GM21723 (cell line): ENCODE measurements around the gene FAR2.
A peak's percentile ranks its signal among the peaks of the same experiment; 100 is the strongest.
"Not testable (repeated sequence)": the region's sequence is repeated elsewhere in the genome, so short reads cannot be mapped to it uniquely, and the experiment has no call there.

Experiments
- ATAC-seq: cut with Tn5 transposase; IDR thresholded peaks from one replicate; pipeline ENCODE4 v1.9.1; 2021; ENCODE audit warnings: mild to moderate bottlenecking, moderate library complexity; ENCODE audit not compliant: unreplicated experiment

FAR2 gene

DNA sequence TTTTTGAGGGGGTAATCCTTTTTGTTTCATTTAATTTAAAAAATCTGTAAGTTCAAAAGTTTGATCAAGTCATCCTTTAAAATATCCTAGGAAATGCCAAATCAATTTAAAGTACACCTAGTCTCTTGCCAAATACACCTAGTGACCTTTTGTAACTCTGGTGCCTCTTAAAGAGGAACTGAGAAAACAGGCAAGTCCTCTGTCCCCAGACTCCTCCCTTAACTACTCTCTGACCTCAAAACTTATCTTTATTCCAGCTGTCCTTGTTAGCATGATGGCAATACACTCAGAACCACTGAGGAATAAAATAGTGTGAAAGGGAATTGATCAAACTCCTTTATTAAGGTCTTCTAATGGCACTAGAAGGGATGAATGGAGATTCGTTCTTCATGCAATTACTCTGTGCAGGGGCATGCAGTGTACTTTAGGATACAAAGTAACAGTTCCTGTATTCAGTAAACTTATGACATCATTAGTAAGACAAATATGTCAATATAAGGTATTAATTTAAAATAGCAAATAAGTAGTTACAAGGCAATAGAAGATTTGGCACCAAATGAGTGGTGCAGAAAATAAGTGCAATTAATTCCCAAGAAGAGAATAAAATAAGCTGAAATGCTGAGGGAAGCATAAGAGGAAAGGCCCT, 3.3 kb downstream of the FAR2 start:
- ATAC-seq, result peak; percentile 90

DNA sequence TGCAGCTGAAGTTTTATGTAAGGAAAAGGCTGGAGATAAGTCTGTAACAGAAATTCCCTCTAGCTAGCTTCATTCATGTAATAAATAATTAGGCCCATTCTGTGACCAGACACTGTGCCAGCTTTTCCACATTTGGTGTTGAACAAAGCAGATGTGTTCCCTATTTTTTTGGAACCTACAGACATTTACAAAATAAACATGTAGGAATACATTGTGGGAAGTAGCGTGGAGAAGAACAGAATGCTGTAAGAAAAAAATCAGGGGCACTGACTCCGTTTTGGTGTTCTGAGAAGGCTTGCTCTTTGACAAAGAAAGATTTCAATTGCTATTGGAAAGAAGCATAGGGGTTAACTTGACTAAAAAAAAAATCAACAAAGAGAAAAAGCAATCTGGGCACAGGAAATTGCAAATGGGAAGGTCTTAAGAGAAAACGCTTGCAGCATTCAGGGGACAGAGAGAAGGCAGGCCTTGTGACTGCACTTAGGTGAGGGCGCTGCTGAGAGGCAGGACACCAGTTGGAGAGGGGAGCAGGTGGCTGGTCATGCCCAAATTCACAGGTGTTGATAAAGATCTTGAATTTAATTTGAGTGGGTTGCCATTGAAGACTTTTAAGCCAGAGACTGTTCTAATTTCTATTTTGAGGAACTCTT, 4.0 kb downstream of the FAR2 start:
- no peak for ATAC-seq

DNA sequence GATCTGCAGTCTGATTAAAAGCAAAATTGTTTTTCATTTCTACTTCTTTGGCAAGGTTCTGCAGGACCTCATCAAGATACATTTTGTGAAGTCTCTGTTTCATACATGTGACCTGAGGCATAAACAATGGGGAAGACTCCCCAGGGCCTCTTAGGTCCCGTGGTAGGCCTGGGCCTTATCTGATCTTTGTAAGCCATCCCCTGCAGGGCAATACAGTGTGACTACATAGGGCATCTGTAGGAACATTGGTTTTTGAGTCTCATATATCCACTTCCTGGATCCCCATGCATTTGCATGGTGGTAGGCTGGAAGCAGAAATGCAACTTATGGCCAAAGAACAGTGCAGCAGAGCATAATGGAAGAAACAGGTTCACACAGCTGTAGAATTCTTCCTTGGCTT, 6.0 kb downstream of the FAR2 start:
- ATAC-seq, result peak; percentile 40

DNA sequence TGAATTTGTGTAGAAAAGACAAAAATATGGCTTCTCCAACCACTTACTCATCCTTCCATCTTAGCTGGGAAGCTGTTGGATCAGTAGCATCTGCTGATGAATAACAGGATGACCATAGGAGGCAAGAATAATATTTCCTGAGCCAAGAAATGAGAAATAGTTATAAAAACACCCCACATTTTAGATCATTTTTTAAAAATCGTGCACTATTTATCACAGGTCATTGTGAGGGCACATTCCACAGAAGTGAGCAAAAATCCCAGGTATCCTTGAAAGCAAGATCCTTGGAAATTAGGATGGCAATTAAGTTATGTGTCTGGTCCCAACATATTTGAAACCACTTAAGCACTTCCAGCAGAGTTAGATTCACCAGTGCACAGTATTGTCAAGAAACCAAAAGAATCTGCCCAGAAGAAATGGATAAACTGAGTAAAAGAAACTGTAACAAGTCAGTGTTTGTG, 8.4 kb downstream of the FAR2 start:
- ATAC-seq, result no peak

DNA sequence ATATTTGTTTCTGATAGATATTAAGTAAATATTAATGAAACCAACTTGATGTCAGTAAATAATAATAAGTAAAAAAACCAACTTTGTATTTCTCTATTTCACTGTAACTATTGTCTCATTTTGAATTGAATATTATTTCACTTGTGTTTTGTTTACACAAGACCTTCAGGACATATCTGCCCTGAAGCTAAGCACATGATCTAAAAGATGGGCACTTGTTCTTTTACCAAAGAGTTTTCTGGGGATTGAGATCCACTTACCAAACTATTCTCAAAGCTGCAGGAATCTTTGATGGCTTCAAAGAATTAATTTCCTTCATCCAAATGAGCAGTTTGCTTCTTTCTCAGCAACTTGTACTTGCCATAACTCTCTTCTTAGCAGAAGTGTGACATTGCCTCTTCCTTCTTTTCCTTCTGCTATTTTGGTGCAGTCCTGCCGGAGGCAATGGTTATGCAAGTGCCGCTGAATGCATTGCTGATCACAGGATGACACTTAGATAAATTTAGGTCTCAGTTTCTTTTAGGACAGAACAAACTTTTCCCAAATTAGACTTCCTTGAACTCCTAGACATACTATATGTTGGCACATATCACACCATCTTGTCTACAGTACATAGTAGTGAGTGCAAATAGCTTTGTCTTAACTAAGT, 9.2 kb downstream of the FAR2 start:
- ATAC-seq, result no peak

DNA sequence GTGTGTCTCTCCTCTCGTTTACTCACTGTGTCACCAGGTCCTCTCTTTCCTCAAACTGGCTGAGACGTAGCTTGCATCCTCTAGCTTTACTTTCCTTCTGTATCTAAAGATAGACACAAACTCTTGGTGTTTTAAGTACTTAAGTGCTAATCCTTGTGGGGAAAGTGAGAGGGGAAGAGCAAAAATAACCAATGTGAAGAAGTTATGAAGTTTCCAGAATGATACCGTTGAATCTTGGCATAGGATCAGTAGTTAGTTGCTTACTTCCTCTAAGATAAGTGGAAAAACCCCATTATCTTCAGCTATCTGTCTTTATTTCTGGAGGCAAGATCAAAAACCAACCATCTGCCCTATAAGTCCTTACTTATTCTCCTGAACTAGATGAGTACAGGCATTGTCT, 10.6 kb downstream of the FAR2 start:
- no peak for ATAC-seq

DNA sequence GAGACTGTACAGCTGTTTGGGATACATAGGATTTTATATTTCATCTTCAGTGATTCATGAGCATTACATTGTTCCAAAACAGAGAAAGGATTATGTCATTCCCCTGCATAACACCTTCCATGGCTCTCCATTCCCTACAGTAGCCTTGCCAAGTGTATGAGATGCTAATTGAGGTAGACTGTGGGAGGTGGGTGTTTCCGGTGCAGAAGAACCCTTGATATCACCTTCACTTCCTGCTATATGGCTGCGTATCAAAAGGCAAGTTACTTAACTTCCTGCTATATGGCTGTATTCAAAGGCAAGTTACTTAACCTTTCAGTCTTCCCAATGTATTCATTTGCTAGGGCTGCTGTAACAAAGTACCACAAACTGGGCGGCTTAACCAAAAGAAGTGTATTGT, 11.2 kb downstream of the FAR2 start:
- ATAC-seq, result no peak

DNA sequence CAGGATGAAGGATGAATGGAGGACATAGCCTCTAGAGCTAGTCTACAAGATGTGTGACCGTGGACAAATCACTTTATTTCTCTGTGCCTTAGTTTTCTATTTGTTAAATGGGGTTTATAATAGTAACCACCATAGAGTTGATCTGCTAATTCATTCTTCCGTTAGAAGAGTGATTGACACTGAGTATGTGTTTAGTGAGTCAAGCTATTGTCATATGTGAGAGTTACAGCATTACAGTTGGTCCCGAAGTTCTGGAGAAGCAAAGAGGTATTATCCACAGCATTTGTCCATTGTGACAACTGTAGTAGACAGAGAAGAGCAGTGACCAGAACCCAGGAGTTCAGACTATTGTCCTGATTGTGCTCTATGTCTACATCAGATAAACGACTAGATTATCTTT, 14.1 kb downstream of the FAR2 start:
- no peak for ATAC-seq

DNA sequence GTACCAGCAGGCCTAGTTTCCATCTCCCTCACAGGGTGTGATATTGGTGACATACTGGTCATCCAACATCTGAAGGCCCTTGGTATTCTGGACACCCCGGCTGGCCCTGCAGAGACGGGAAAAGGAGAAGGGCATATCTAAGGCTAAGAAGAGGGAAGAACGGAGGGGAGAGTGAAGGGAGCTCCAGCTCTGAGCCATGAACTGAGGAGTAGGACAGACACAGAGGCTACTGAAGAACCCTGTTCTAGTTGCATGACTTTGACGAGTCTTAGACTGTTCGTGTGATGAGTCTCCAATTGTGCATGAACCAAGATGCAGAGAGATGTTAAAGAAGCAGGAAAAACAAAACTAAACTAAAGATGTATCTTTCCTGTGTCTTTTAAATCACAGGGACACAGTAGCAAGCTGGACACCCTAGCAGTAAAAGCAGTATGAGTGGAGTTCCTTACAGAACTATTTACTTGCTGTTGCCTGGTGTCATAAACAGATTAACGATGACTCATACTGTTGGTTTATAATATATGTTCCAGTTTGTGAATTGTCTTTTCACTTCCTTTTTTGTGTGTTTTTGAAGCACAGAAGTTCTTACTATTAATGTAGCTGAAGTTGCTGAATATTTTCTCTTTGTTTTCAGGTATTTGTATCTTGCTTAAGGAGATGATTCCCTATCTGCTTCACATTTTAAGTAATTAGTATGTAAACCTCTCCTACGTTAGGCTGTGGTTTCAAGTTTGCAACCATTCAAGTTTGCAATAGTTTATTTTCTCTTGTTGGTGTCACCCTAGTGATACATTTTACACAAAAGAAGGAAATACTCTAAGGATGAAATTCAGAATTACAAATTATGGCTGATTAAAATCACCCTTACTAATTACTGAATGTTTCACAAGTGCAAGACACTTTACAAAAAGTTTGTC, 15.7 kb downstream of the FAR2 start:
- ATAC-seq, result peak; percentile 100

DNA sequence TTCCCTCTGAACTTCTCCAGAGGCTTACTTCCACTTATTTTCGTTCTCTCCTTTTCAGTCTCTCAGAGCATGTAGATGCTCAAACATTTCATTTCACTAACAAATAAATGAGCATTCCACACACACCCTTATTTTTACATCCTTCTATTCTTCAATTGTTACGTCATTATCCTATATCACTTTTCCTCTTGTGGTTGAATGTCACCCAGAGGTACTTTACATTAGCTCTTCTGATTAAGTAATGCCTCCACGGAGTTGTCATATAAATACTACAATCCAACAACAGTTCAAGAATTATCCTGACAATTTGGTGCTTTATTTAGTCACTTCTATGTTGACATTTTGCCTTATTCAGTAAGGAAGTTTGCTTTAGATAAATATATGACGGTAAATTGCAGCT, 18.4 kb downstream of the FAR2 start:
- no peak for ATAC-seq

DNA sequence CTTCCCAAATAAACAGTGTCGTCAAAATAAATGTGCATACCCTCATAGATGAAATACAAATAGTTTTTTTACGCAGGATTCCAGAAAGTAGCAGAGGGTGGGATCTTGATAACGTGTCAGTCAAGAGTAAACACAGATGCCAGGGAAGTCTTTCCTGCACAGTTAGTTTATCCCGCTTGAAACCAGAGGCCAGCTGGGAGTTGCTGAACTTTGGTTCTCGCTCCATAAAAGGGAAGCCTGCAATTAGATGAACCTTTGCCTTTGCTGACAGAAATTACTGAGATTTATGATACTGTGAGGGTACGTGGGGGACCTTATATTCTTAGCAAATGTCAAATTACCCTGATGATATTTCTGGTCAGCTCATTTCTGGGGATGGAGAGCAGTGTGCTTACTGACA, 18.9 kb downstream of the FAR2 start:
- ATAC-seq, result no peak

DNA sequence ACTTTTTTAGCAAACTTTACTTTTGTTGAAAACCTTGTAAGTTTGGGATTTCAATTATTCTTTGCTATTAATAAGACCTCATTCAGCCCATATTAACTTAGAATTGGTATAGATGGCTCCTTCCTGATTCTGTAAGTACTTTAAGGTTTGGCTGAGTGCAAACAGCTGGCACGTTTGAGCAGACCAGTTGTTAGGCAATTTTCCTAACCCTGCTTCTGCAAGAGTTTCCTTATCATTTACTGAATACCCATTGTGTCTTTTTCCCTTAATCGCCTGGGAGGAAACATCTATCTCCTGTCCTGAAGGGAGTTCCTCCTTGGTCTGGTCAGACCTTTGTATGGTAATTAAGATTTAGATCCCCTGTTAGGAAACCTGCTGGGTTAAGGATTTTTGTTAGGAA, 20.9 kb downstream of the FAR2 start:
- not testable (repeated sequence) for ATAC-seq

DNA sequence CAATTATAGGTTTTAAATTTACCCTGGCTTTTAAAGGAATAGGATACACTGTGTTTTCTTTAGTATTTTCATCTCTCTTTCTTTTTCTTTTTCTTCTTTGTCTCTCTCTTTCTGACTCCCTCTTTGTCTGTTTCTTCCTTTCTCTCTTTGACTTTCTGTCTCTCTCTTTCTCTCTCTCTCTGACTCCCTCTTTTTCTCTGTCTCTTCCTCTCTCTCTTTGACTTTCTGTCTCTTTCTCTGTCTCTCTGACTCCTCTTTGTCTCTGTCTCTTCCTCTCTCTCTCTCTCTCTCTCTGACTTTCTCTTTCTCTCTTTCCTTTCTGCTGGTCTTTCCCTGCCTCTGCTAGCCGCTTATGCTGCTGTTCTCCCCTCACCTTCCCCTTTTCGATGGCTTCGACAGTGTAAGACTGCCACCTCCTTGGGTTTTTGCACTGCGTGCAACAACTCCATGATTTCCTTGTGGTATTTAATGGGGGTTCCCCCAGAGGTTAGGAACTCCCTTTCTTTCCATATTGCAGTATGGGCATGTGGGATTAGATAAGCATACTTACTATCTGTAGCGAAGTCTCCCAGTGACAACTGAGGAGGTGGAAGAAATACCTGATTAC, 21.5 kb downstream of the FAR2 start:
- ATAC-seq, result not testable (repeated sequence)

DNA sequence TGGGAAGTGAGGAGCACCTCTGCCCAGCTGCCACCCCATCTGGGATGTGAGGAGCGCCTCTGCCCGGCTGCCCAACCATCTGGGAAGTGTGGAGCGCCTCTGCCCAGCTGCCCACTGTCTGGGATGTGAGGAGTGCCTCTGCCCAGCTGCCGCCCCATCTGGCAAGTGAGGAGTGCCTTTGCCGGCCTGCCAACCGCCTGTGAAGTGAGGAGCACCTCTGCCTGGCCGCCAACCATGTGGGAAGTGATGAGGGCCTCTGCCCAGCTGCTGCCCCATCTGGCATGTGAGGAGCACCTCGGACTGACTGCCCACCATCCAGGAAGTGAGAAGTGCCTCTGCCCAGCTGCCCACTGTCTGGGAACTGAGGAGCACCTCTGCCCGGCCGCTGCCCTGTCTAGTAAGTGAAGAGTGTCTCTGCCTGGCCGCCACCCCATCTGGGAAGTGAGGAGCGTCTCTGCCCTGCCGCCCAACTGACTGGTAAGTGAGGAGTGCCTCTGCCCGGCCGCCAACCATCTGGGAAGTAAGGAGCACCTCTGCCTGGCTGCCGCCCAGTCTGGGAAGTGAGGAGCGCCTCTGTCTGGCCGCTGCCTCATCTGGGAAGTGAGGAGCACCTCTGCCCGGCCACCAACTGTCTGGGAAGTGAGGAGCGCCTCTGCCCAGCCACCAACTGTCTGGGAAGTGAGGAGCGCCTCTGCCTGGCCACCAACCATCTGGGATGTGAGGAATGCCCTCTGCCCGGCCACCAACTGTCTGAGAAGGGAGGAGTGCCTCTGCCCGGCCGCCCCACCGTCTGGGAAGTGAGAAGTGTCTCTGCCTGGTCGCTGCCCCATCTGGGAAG, 22.6 kb downstream of the FAR2 start:
- ATAC-seq, result no peak

DNA sequence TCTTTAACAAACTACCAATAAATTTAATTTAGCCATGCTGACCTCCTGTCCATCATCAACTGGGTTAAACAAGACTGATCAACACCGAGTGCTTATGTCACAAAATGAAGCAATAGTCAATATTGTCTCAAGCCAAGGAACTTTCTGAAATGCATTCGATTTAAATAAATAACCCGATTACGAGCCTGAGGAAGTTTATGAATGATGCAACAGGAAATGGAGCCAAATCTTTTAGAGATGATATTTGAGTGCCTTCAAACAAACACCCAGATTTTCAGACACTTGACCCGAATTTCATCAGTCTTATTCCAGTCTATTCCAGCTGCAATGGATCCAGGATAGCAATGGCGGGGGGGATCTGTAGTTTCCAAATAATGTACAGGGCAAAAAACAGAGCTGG, 27.9 kb downstream of the FAR2 start:
- no peak for ATAC-seq

DNA sequence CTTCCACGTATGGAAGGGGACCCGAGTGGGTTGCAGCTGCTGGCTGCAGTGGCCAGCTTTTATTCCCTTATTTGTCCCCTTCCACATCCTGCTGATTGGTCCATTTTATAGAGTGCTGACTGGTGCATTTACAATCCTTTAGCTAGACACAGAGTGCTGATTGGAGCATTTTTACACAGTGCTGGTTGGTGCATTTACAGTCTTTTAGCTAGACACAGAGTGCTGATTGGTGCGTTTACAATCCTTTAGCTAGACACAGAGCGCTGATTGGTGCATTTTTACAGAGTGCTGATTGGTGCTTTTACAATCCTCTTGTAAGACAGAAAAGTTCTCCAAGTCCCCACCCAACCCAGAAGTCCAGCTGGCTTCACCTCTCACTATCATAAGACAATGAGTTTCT, 33.2 kb downstream of the FAR2 start:
- ATAC-seq, result not testable (repeated sequence)

DNA sequence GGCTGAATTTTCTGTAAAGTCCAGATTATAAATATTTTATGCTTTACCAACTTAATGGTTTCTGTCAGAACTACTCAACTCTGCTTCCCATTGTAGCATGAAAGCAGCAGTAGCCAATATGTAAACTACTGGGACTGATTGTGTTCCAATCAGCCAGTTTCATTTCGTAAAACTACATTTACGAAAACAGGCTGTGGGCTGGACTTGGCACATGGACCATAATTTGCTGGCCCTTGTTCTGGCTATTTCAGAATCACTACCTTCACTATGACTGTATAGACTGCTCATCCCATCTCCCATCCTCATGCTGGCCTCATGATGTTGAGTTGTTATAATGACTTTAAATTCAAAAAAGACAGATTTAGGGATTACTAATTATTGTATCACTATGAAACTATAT, 38.7 kb downstream of the FAR2 start:
- no peak for ATAC-seq

DNA sequence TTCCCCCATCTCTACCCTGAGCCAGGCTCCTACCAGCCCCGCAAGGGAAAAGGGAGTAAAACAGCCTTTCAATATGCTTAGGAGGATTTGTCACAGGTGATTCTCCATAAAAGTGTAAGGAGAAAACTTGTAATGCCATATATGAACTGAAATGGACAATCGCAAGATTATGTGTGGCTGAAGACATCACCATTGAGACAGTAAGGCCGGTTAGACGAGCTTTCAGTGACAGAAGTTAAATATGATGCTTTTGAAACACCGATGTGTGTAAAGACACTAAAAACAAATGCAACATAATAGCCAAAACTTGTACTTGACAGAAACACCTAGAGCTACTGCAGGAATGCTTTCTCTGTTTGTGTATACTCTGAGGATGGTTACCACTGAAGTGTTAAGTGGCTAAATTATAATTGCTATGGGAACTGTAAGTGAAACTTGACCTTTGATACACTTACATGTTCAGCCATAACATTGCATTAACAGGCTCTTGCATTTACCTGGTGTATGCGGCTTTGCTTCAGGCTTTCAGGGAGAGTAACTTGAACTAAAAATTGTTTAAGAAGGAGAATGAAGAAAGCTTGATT, 42.3 kb downstream of the FAR2 start:
- no peak for ATAC-seq

DNA sequence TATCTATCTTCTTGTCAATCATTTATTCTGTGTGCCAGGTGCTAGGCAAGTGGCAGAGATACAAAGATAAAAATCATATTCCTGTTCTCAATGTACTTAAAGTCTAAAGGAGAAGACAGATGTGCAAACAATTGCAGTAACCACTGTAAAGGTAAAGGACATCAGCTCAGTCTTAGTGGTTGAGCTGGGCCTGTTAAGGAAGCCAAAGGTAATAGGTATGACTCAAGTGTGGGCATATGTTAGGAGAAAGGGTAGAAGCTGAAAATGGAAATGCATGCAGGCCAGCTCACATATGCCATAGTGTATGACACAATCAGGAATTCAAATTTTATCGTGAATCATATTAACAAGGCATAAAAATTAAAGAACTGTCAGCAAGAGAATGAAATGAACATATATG, 49.8 kb downstream of the FAR2 start:
- ATAC-seq, result no peak

DNA sequence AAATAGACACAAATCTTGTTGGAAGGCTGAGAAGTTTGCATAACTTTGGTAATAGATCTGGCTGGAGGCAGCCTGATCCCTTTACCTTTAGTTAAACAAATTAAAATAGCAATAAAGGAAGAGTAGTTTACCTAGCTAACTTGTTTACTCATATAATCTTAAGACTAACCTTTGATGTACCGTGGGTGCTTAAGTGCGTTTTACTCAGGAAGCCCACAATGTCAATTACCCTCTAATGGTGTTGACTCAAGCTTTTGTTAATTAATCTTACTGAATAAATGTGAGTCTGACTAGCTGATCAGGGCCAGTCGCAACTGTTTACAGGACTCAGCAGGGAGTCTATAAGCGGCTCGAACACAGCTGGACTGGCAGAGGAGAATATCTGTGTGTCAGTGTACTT, 51.5 kb downstream of the FAR2 start:
- no peak for ATAC-seq
